CMK (cell line): Measurements from ENCODE around the gene MDM1.

Source experiments
- DNase-seq: peaks from one replicate; pipeline ENCODE4 v3.0.0-alpha.2; 2010; ENCODE audit warnings: low read depth

The MDM1 gene

DNA sequence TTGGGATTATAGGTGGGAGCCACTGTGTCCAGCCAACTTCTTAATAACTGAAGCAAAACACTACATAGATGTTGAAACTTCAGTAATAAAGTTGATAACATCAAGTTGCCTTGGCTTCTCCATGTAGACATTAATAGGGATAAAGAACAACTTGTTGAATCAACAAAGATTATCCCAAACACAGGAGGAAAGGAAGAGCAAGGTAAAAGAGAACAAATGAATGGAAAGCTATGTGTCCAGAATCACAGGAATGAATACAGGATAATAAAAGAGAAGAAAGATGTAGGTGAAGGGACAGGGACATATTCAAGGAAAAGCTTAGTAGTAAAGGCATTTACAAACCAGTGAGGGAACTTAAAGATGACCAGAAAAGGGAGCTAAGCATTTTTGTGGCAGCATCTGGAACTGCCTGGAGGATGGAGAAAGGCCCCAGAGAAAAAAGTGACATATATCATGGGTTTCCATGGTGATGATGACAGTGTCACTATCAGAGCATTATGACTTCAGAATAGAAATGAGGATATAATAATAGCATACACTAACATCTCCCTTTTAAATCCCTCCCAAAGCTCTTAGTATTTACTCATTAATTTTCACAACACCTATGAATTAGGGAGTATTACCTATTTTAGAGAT is 24.0 kb upstream of the MDM1 start:
- DNase-seq, result no peak

DNA sequence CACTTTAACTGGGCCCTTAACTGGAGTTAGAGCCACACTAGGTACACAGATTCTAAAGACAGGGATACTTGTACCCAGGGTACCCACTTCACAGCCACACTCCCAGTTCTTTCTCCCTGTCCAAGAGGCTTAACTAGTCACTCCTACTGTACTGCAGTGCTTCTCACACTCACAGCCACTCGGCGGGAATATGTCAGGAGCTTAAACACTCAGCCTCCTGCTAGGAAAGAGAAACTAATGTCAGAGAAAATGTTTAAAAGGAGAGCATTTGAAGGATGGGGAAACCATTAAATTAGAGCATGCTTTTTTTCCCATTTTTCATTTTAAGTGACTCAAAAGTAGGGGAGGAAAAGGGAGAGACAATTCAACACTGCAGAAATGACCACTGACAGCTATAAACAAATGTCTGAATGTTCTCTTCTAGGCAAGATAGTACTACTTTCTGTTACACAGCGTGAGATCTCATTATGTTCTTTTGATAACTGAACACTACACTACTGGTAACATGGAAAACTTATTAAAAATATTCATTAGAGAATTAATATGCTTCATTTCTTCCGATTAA is 22.9 kb upstream of the MDM1 start:
- no peak for DNase-seq

DNA sequence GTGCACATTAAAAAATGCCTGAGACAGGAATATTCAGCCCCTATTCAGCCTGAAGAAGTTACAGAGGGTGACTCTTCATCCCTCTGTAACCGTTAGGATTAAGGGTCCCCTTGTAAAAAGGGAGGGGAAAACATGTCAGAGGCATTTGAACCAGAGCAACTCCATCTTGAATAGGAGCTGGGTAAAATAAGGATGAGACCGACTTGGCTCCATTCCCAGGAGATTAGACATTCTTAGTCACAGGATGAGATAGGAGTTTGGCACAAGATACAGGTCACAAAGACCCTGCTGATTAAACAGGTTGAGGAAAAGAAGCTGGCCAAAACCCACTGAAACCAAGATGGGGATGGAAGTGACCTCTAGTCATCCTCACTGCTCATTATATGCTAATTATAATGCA is 19.9 kb upstream of the MDM1 start:
- no peak for DNase-seq

DNA sequence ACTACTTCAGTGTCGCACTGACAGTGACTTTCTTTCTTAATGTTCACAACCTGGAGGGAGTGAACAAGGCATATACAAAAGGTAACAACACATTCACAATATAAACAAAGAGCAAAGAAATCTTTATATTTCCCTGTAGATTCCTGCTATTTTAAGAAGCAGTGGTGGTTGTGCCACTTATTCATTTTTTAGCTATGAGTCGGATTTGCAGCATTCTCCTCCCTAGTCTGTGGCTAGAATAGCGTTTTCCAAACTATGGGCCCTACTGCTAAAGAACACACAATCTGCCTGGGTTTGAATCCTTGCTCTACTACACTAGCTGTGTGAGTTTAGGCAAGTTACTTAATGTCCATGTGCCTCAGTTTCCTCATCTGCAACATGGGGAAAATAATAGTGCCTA is 18.6 kb upstream of the MDM1 start:
- DNase-seq, result no peak

DNA sequence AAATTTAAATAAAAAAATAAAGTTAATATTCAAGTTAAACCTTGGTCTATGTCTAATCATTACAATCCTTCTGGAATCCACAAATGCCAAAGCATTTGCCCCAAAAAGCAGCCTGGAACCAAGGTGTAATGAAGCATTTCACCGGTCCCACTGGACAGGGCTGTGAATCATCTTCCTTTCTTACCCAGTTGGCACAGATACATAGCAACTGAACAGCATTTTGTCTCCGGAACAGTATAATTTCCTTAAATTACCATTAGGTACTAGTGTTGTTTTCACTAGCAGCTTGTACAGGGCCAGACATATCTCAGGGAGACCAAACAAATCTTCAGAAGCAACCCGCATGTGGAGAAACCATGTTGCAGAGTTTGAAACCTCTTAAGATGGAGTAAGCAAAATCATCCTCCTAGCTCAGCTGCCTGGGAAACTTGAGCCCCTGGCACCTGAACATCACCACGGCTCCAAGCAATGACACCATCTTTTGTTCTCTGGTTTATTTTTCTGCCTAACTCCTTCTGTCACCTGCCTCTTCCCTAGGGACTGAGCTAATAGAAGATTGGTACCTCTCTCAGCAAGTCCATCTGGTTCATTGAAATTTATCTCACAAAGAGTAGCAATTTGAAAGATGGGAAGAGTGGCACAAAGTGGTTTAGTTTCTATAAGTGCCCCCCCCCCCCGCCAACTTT is 17.9 kb upstream of the MDM1 start:
- no peak for DNase-seq

- no peak for DNase-seq
These were observed 17.1 kb upstream of the MDM1 start for GRCh38 chr12:68349220-68349621.

GRCh38 chr12:68348419-68348818 is 16.3 kb upstream of the MDM1 start:
- DNase-seq, result no peak

DNA sequence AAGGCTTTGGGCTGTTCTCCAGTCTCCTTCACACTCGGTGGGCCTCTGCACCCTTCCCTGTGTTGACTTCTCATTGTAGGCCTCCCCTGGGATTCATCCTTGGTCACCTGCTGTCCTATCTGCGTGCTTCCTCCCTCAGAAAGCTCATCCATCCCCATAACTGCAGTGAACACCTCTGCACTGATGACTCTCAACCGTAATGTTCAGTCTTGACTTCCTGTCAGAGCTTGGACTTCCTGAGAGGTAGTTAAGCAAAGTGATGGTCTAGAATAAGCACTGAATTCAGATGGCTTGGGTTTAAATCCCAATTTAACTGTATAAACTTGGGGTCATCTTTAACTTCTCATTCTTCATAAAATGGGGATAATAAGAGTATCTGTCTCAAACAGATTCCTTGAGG is 13.6 kb upstream of the MDM1 start:
- DNase-seq, result no peak

DNA sequence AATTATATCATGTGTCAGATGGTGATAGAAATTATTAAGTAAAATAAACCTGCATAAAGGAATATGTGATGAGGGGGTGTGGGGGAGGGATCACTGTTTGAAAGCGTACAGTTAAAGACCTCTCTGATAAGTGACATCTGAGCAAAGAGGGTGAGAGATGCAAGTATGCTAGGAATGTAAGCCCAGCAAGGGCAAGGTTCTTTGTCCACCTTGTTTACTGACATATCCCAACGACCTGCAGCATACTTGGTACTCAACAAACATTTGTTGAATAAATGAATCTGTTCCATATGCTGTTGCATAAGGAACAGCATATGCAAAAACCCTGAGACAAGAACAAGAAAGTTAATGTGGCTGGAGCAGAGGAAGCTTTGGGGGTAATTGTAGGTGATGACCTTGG is 12.0 kb upstream of the MDM1 start:
- DNase-seq, result no peak

- no peak for DNase-seq
These were observed 10.8 kb upstream of the MDM1 start for GRCh38 chr12:68342966-68343365.

DNA sequence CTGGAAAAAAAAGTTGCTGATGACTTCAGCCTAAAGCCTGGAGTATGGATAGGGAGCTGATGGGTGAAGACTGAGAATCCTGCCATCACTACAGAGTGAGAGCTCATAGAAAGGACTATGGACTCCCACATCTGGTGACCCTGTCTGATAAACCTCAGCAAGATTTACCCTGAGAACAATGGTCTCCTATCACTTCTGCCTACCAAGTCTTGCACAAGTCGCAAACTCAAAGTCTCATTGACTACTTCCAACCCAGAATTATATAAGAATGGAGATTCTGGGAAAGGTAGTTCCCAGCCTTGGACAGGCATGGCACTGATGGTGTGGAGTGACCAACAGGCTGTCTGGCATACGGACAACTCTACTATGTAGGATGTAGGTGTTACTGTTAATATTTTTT is 9.7 kb upstream of the MDM1 start:
- DNase-seq, result no peak

GRCh38 chr12:68340404-68341270 is 8.5 kb upstream of the MDM1 start:
- no peak for DNase-seq

DNA sequence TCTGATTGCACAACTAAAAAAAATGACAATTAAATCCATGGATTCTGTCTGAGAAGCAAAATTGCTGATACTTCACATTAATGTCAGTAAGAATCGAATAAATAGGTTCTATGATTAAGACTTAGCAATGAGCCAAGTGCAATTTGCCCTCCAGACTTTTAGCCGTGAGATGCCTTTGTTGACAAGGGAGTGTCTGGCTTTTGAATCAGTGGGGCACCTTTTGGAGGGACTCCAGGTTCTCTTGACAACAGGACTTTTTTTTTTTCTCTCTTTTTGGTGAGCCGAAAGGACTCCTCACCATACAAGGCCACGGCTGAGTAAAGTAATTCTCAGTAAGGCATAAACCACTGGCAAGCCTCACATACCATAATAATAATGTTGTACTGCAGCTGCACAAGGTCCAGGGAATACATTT is 4.7 kb upstream of the MDM1 start:
- DNase-seq, result no peak

- no peak for DNase-seq
These were observed 3.3 kb upstream of the MDM1 start for GRCh38 chr12:68335462-68335861.

- peak; percentile 24 for DNase-seq
These were observed 2.0 kb upstream of the MDM1 start for GRCh38 chr12:68334132-68334531.

GRCh38 chr12:68332728-68333630 is 817 bp upstream of the MDM1 start:
- DNase-seq, result no peak

GRCh38 chr12:68331500-68331868 is 678 bp downstream of the MDM1 start:
- no peak for DNase-seq

DNA sequence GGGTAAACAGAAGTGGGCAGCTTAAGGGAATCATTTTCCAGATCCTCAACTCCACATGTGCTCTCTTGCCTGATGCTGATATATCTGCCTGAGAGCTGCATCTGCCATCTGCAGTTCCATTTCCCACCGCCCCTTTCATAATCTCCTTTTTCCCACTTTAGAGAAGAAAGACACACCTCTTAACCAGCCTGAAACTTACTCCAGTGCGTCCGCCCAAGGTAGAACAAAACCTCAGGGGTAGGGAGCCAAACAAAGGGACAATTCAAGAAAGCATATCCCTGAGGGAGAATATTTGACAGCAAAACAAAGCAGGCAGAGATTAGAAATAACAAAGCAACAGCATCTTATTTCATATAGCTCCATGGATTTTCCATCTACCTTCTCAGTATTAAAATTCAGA is 4.3 kb downstream of the MDM1 start:
- DNase-seq, result no peak

DNA sequence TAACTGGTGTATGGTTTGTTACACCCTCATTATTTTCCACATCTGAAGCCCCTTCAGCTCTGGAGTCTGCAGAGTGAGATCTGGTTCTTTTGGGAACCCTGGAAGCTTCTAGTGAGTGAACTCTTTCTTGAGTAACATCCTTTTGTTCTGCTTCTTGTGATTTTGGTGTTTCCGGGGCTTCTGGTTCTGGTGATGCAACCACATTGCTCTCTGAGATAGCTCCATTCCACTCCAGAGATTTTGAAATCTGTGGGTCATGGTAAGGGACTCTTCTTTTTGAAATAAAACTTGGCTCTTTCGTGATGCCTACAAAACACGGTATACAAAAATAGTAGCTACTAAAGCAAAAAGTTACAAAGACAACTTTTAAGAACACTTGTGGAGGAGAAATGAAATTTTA is 5.4 kb downstream of the MDM1 start:
- no peak for DNase-seq

- DNase-seq, result no peak
These were observed 6.2 kb downstream of the MDM1 start for GRCh38 chr12:68325966-68326365.

DNA sequence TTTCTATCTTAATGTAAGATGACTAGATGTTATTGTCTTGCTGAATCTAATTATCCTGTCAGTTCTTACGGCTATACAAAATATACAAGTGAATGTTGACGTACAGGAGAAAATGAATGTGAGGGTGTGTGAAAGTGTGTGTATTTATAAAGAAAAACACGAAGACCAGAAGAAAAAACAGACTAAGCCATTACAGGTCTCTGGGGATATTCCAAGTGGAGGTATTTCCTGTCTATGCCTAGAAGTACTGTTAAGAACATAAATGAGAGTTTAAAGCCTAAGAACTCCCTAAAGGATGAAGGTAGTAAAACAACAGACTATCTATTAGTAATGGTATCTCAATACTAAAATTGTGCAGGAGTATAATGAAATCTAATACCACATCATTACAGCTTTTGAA is 7.6 kb downstream of the MDM1 start:
- DNase-seq, result no peak

DNA sequence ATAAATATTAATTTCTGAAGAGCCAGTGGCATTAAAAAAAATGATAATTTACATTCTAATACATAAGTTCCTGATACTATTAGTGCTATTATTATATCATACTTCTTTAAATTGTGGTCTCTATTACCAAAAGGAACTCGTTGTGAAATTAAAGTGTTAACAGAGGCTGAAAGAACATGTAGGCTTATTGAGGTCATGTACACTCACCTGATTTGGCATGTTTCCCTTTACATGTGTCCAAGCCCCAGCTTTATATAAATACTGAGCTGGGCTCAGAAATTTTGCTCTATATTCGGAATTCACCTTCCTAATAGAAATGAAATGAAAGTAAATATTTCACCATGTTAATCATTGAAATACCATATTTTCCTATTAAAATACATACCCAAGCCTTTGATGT is 11.0 kb downstream of the MDM1 start:
- no peak for DNase-seq
